HL-60 (cell line): ENCODE results near the gene DACT2.

ENCODE experiments used
- CTCF ChIP-seq: IDR thresholded peaks from one replicate; pipeline ENCODE4 v1.5.1; 2011; ENCODE audit warnings: low read length, control low read depth, inconsistent platforms; ENCODE audit not compliant: insufficient read depth
- POLR2AphosphoS5 ChIP-seq: IDR thresholded peaks from 2 replicates; pipeline ENCODE4 v1.6.1; 2012; ENCODE audit warnings: low read depth

- TF ChIP-seq CTCF (no peak), POLR2AphosphoS5 (no peak)
Observed at GRCh38 chr6:168279403-168279935, 40.1 kb downstream of the DACT2 start.
